Measurements from ENCODE around the gene CCDC9.

The CCDC9 gene

DNA sequence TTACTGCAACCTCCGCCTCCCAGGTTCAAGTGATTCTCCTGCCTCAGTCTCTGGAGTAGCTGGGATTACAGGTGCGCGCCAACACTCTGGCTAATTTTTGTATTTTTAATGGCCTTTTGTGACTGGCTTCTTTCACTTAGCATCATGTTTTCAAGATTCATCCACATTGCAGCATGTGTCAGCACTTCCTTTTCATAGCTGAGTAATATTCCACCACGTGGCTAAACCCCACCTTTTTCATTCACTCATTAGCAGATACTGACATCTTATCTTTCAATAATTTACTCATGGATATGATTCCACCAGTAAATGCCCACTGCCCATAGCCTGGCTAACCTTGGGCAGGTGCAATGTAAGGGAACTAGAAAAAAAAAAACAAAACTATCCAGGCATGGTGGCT lies 60.2 kb downstream of the CCDC9 start:
- Histone ChIP-seq H3K9ac (ENCODE audit: low read length) (no peak overlapping the region), H3K36me3 (ENCODE audit: insufficient read depth, low read length) (no peaks in the 10 kb centered on the region), H3K79me2 (ENCODE audit: insufficient read depth, low read length) (no peaks in the 10 kb centered on the region), H3K4me2 (ENCODE audit: low read length) (no peak overlapping the region), H2AFZ (ENCODE audit: low read length) (no peak overlapping the region), H3F3A (ENCODE audit: insufficient read depth, low read length) (no peaks in the 10 kb centered on the region), H3K9me2 (ENCODE audit: low read depth, low read length) (no peaks in the 10 kb centered on the region), H3K4me1 (ENCODE audit: insufficient read depth, low read length, severe bottlenecking) (no peaks in the 10 kb centered on the region), H3K27me3 (ENCODE audit: insufficient read depth, low read length) (peaks cover under 1% of the 10 kb centered on the region; the same call in 1 of the 2 replicates), H3K27ac (ENCODE audit: low read depth, low read length, poor library complexity, severe bottlenecking) (no peak overlapping the region), H4K20me1 (ENCODE audit: insufficient read depth, low read length) (no peaks in the 10 kb centered on the region), H3K4me3 (ENCODE audit: low read depth, low read length, poor library complexity, severe bottlenecking) (no peak overlapping the region), H3K9me3 (ENCODE audit: low read length) (no peaks in the 10 kb centered on the region)
- TF ChIP-seq EZH2 (IDR thresholded peaks at IDR 0.05; ENCODE audit: borderline replicate concordance, low read length), result no peak
- TF ChIP-seq, protein P1, sequence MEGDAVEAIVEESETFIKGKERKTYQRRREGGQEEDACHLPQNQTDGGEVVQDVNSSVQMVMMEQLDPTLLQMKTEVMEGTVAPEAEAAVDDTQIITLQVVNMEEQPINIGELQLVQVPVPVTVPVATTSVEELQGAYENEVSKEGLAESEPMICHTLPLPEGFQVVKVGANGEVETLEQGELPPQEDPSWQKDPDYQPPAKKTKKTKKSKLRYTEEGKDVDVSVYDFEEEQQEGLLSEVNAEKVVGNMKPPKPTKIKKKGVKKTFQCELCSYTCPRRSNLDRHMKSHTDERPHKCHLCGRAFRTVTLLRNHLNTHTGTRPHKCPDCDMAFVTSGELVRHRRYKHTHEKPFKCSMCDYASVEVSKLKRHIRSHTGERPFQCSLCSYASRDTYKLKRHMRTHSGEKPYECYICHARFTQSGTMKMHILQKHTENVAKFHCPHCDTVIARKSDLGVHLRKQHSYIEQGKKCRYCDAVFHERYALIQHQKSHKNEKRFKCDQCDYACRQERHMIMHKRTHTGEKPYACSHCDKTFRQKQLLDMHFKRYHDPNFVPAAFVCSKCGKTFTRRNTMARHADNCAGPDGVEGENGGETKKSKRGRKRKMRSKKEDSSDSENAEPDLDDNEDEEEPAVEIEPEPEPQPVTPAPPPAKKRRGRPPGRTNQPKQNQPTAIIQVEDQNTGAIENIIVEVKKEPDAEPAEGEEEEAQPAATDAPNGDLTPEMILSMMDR (IDR thresholded peaks at IDR 0.05; ENCODE audit: low read length), result no peak

DNA sequence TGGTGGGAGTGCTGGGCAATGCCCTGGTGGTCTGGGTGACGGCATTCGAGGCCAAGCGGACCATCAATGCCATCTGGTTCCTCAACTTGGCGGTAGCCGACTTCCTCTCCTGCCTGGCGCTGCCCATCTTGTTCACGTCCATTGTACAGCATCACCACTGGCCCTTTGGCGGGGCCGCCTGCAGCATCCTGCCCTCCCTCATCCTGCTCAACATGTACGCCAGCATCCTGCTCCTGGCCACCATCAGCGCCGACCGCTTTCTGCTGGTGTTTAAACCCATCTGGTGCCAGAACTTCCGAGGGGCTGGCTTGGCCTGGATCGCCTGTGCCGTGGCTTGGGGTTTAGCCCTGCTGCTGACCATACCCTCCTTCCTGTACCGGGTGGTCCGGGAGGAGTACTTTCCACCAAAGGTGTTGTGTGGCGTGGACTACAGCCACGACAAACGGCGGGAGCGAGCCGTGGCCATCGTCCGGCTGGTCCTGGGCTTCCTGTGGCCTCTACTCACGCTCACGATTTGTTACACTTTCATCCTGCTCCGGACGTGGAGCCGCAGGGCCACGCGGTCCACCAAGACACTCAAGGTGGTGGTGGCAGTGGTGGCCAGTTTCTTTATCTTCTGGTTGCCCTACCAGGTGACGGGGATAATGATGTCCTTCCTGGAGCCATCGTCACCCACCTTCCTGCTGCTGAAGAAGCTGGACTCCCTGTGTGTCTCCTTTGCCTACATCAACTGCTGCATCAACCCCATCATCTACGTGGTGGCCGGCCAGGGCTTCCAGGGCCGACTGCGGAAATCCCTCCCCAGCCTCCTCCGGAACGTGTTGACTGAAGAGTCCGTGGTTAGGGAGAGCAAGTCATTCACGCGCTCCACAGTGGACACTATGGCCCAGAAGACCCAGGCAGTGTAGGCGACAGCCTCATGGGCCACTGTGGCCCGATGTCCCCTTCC lies 63.9 kb downstream of the CCDC9 start:
- no peaks in the 10 kb centered on the region for H3K9me2 ChIP-seq (ENCODE audit: low read depth, low read length)
- H3K36me3 ChIP-seq (ENCODE audit: insufficient read depth, low read length), result no peaks in the 10 kb centered on the region
- no peak overlapping the region for H3K27ac ChIP-seq (ENCODE audit: low read depth, low read length, poor library complexity, severe bottlenecking)
- no peak overlapping the region for H3K4me3 ChIP-seq (ENCODE audit: low read depth, low read length, poor library complexity, severe bottlenecking)
- H3K4me2 ChIP-seq (ENCODE audit: low read length), result no peak overlapping the region
- H3F3A ChIP-seq (ENCODE audit: insufficient read depth, low read length), result no peaks in the 10 kb centered on the region
- no peaks in the 10 kb centered on the region for H3K79me2 ChIP-seq (ENCODE audit: insufficient read depth, low read length)
- H3K27me3 ChIP-seq (ENCODE audit: insufficient read depth, low read length), result peaks cover 16% of the 10 kb centered on the region; the same call in 1 of the 2 replicates
- 0 out of 2 replicates have a peak, but pooled peaks cover 3% of the 10 kb centered on the region for H3K9me3 ChIP-seq (ENCODE audit: low read length)
- no peak overlapping the region for H3K9ac ChIP-seq (ENCODE audit: low read length)
- TF ChIP-seq, protein P1 (IDR thresholded peaks at IDR 0.05; ENCODE audit: low read length), result no peak
- no peak overlapping the region for H2AFZ ChIP-seq (ENCODE audit: low read length)
- H4K20me1 ChIP-seq (ENCODE audit: insufficient read depth, low read length), result no peaks in the 10 kb centered on the region
- H3K4me1 ChIP-seq (ENCODE audit: insufficient read depth, low read length, severe bottlenecking), result no peaks in the 10 kb centered on the region
